NT2/D1 (cell line): ENCODE measurements around the gene RAD18.

Experiments
- DNase-seq: peaks from one replicate; pipeline ENCODE4 v3.0.0-alpha.2; 2011; ENCODE audit warnings: low read depth, low spot score
- H3K27me3 ChIP-seq: 2 replicates; pipeline ENCODE4 v1.6.0; 2011; ENCODE audit warnings: mild to moderate bottlenecking; ENCODE audit not compliant: insufficient read length, insufficient read depth
- H3K36me3 ChIP-seq: 2 replicates; pipeline ENCODE4 v1.6.1; 2011; ENCODE audit warnings: mild to moderate bottlenecking, low read length, mixed read lengths; ENCODE audit not compliant: insufficient read depth, insufficient read length
- H3K4me1 ChIP-seq: 2 replicates; pipeline ENCODE4 v1.5.1; 2011; ENCODE audit not compliant: insufficient read depth, insufficient read length
- H3K4me3 ChIP-seq: 2 replicates; pipeline ENCODE4 v1.5.1; 2011; ENCODE audit warnings: low read depth; ENCODE audit not compliant: insufficient read length
- H3K9ac ChIP-seq: 2 replicates; pipeline ENCODE4 v1.6.0; 2011; ENCODE audit warnings: low read depth; ENCODE audit not compliant: insufficient read length
- H3K9me3 ChIP-seq: 2 replicates; pipeline ENCODE4 v1.5.1; 2011; ENCODE audit warnings: mild to moderate bottlenecking, low read length; ENCODE audit not compliant: insufficient read depth
- SUZ12 ChIP-seq: IDR thresholded peaks from 2 replicates; pipeline ENCODE4 v1.6.1; 2011; ENCODE audit not compliant: insufficient read length, insufficient read depth; ENCODE audit errors: extremely low read depth
- YY1 ChIP-seq: IDR thresholded peaks from 2 replicates; pipeline ENCODE4 v1.6.1; 2011; ENCODE audit not compliant: insufficient read length, insufficient read depth
- ZNF274 ChIP-seq: IDR thresholded peaks from 2 replicates; pipeline ENCODE4 v1.6.1; 2011; ENCODE audit warnings: mild to moderate bottlenecking, low read depth, low read length

Gene RAD18

GRCh38 chr3:8985411-8985831, 22.1 kb upstream of the RAD18 start:
- no peak for TF ChIP-seq SUZ12
- TF ChIP-seq YY1 = no peak
- TF ChIP-seq ZNF274 = no peak
- no peak for DNase-seq
- no peaks in the 10 kb centered on the region for H3K9me3 ChIP-seq

GRCh38 chr3:8984526-8984925, 21.3 kb upstream of the RAD18 start:
- no peak overlapping the region for H3K9ac ChIP-seq
- H3K4me1 ChIP-seq = no peaks in the 10 kb centered on the region
- H3K9me3 ChIP-seq = peaks cover 4% of the 10 kb centered on the region; the same call in 1 of the 2 replicates
- no peaks in the 10 kb centered on the region for H3K27me3 ChIP-seq
- no peak for TF ChIP-seq ZNF274
- no peak for TF ChIP-seq SUZ12
- no peak for TF ChIP-seq YY1
- no peak for DNase-seq
- no peaks in the 10 kb centered on the region for H3K36me3 ChIP-seq
- H3K4me3 ChIP-seq = no peak overlapping the region

More at GRCh38 chr3:8985411-8985831, 22.1 kb upstream of the RAD18 start:
- no peaks in the 10 kb centered on the region for H3K36me3 ChIP-seq
- H3K4me1 ChIP-seq = no peaks in the 10 kb centered on the region
- H3K9ac ChIP-seq = no peak overlapping the region
- H3K4me3 ChIP-seq = no peak overlapping the region
- no peaks in the 10 kb centered on the region for H3K27me3 ChIP-seq

DNA sequence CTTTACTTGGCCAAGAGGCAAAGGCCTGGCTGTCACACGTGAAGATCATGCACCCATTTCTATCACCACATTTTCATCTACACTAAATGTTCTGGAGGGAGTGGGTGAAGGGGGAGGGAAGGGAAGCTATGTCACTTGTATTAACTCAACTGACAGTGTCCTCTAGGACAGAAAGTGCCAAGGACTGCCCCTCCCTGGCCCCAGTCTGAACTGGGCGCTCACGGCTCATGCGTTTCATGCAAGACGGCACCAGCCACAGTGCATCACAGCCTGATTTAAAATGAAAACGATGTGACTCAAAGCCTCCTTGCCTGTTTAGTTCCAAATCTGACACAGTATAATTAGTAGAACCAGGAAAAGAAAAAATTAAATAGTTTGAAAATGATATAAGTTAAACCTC, 20.8 kb upstream of the RAD18 start:
- Histone ChIP-seq H3K4me1 (no peaks in the 10 kb centered on the region), H3K36me3 (no peaks in the 10 kb centered on the region), H3K9me3 (peaks cover 8% of the 10 kb centered on the region; the same call in 1 of the 2 replicates), H3K4me3 (no peak overlapping the region), H3K9ac (no peak overlapping the region), H3K27me3 (no peaks in the 10 kb centered on the region)
- TF ChIP-seq YY1 = no peak
- no peak for TF ChIP-seq SUZ12
- DNase-seq = no peak

DNA sequence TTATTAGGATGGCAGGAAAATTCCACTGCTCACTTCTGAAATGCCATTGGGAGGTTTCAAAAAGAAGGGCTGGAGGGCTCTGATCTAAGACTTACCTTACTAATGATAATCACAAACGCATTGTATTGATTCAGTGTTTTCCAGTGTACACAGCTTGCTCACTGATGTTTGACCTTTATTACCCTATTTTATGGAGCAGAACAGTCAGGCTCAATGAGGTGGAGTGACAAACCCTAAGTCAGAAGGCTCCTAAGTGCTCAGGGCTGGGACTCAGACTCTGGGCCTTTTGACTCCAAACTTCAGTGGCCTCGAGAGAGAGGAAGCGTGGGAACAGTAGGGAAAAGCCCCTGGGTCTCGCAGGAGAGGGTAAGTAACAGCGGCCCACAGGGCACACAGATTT, 20.3 kb upstream of the RAD18 start:
- Histone ChIP-seq H3K9ac (no peak overlapping the region), H3K27me3 (no peaks in the 10 kb centered on the region), H3K4me3 (no peak overlapping the region), H3K4me1 (no peaks in the 10 kb centered on the region), H3K9me3 (peaks cover 13% of the 10 kb centered on the region; the same call in 1 of the 2 replicates), H3K36me3 (no peaks in the 10 kb centered on the region)
- DNase-seq = no peak
- TF ChIP-seq YY1 (no peak), ZNF274 (no peak), SUZ12 (no peak)

DNA sequence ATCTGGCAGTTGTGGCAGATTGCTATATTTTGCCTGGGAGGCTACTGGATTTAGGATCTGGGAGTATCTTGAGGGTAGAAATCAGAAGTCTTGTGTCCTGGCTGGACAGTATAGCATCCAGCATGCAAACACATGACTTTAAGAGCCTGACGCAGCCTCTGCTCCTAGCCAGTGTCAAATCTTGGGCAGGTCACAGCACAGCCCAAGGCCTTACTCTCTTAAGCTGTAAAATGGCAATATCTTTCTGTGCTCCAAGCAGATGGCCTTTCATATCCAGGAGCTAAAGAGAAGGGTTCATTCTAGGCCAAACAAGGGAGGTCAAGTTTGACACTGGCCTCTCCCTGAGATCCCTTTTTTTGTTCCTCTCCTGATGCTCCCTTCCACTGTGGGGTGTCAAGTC, 19.8 kb upstream of the RAD18 start:
- H3K9ac ChIP-seq = no peak overlapping the region
- TF ChIP-seq ZNF274 = no peak
- no peak for TF ChIP-seq YY1
- no peak for TF ChIP-seq SUZ12
- H3K9me3 ChIP-seq = peaks cover 14% of the 10 kb centered on the region; the same call in 1 of the 2 replicates
- H3K4me3 ChIP-seq = no peak overlapping the region
- no peaks in the 10 kb centered on the region for H3K36me3 ChIP-seq
- DNase-seq = no peak
- no peaks in the 10 kb centered on the region for H3K27me3 ChIP-seq
- H3K4me1 ChIP-seq = no peaks in the 10 kb centered on the region

DNA sequence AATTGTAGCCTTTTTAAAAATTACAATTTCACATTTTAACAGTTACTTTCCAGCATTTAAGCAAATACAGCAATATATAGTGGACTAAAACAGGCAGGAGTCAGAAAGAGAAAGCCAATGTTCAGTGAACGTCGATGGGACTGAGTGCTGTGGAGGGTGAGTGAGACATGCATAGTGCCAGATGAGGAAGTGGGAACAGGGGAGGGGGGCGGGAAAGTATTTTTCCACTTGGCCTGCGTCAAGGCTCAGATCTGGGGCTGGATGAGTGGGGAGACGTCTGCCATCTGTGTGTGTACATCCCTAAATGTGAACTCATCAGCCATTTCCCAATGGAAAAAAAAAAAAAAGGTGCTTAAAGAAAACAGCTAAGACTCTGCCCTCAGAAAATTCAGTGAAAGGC, 19.2 kb upstream of the RAD18 start:
- TF ChIP-seq YY1 (no peak), SUZ12 (no peak), ZNF274 (no peak)
- no peaks in the 10 kb centered on the region for H3K4me1 ChIP-seq
- H3K9me3 ChIP-seq = peaks cover 14% of the 10 kb centered on the region; the same call in 1 of the 2 replicates
- H3K4me3 ChIP-seq = no peak overlapping the region
- H3K9ac ChIP-seq = no peak overlapping the region
- H3K27me3 ChIP-seq = no peaks in the 10 kb centered on the region
- H3K36me3 ChIP-seq = no peaks in the 10 kb centered on the region
- no peak for DNase-seq

DNA sequence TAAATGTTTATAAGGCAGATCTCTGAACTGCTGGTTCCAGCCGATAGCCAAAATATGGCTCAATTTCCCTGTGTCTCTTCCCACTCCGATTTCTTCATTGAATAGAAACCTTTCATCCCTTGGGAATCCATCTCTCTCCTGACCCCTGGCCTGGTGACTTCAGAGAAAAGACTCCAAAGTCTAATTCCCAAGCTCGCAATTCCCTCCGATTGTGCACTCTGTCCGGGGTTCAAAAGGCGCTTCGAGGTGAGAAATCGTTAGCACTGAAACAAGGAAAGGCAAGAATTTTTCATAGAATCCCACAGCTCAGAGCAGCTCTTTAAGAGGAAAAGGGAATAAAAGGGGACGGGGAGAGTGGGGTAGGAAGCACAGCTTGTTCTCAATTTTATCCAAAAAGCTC, 18.4 kb upstream of the RAD18 start:
- H3K4me1 ChIP-seq = no peaks in the 10 kb centered on the region

DNA sequence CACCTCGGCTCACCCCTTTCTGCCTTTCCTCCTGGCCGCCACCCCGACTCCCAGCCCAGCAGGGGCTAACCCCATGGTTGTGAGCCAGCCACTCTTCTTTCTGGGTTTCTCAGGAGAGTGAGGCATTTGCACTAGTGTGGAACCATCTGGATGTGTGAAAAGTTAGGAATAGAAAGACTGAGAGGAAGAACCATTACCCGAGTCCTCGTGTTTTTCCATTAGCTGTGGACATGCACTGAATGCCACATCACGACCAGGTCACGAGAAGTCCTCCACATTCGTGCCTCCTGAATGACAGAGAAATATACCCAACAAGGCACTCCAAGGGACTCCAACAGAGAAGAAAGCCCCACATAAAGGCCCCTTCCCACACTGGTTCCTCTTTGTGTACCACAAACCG, 18.0 kb upstream of the RAD18 start:
- TF ChIP-seq SUZ12 (no peak), YY1 (no peak), ZNF274 (no peak)
- H3K9me3 ChIP-seq = peaks cover 14% of the 10 kb centered on the region; the same call in 1 of the 2 replicates
- DNase-seq = no peak
- H3K4me1 ChIP-seq = no peaks in the 10 kb centered on the region
- H3K36me3 ChIP-seq = no peaks in the 10 kb centered on the region
- no peak overlapping the region for H3K4me3 ChIP-seq
- H3K27me3 ChIP-seq = peaks cover 1% of the 10 kb centered on the region
- no peak overlapping the region for H3K9ac ChIP-seq

More for the DNA sequence above, 18.4 kb upstream of the RAD18 start:
- H3K9ac ChIP-seq = no peak overlapping the region
- peaks cover 14% of the 10 kb centered on the region; the same call in 1 of the 2 replicates for H3K9me3 ChIP-seq
- H3K4me3 ChIP-seq = no peak overlapping the region
- no peaks in the 10 kb centered on the region for H3K27me3 ChIP-seq
- H3K36me3 ChIP-seq = no peaks in the 10 kb centered on the region
- TF ChIP-seq ZNF274 (no peak), SUZ12 (no peak), YY1 (no peak)
- no peak for DNase-seq
